Right ventricle myocardium superior (tissue), 1 donor: Measurements from ENCODE around the gene PM20D1. TPM values are rescaled to one million over a fixed set of nuclear protein-coding genes. Genes with fewer than 3 reads are reported as not detected.

Experiments used
- ATAC-seq: fragments of 200-7000 bp; cut with Tn5 transposase; one replicate; pipeline ENCODE4 v1.9.1; 2020; ENCODE audit warnings: mild to moderate bottlenecking; ENCODE audit not compliant: poor library complexity
- DNase-seq: peaks from one replicate; pipeline ENCODE4 v3.0.0-alpha.2; 2020
- intact Hi-C: fragments of 100-400 bp; cut with DNase I; formaldehyde crosslinking; loops from one replicate; pipeline ENCODE4 v1.11.2; 2022
- total RNA-seq: library from RNA; stranded (reverse); fragmentation: NEBNext Ultra II Directional; extraction: Animal tissue kit (Norgen Biotek cat#: 25700); gene quantifications from one replicate; pipeline ENCODE4 v1.2.1, GENCODE V29; 2021
- donor health status: DM: no; HTN: yes; CAD: no; lungs with severe emphysema.

The PM20D1 gene
- total RNA-seq, 1 donor from 2014 or later = 1.9 TPM

DNA sequence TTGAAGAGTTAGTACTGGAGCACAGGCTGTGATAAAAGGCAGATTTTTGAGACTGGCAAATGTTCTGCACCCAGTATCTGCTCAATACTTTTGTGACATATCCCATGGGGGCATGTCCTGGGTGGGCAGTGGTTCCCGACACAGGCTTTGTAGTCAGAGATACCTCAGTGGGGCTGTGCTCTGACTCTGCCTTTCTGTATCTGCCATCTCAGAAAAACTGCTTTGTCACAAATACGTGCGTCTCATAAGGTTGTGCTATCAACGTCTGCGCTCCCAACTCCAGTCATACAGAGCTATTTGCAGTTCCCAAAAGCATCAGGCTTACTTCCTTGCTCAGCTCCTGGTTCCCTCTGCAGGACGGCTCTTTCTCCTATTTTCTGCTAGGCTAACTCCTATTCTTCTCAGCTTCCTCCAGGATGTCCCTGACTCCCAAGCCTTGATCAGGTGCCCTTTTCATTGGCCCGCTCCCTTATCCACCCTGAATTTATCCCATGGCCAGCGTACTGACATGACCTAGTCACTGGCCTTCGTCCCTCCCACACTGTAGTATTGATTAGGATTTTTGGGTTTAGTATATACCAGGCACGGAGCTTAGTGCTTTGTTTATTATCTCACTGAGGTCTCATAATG, 62.5 kb downstream of the PM20D1 start:
- ATAC-seq = peak; percentile 40
- DNase-seq = no peak
- intact Hi-C loops = no loop called here

DNA sequence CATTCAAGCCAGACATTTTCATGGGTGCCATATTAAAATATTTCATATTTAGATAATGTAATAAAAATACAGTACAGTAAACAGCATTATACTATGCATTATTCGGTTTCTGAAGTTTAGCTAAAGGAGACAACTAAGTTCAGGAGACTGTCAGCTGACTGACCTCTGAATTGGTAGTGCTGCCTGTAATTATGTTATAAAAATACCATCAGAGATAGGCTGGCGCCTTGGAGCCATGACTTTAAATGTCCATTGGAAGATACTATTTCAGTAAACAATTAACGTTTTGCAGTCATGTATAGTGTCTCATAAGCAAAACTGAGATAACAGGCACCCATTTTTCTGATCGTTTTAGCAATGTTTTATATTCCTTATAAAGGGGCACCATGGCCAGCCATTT, 63.3 kb downstream of the PM20D1 start:
- peak; percentile 53 for ATAC-seq
- intact Hi-C loops = no loop called here

DNA sequence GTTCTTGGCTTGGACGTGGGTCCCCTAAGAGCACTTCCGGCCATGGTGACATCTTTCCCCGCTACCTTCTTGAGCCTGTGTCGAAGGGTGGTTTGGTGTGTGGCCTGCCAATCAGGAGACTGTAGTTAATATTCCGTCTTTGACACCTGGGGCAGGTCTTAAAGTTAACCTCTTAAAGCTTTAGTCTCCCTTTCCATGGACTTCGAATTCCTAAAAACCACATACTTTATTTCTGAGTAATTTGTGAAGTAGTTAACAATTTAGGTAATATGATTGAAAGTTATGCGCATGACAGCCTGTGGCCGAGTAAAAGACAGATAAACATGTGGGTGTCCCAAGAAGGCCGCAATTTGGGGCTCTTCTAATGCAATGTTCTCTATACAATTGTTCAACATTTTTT, 64.5 kb downstream of the PM20D1 start:
- DNase-seq = no peak
- intact Hi-C loops = no loop called here
- ATAC-seq = no peak

More for the DNA sequence above, 63.3 kb downstream of the PM20D1 start:
- no peak for DNase-seq

DNA sequence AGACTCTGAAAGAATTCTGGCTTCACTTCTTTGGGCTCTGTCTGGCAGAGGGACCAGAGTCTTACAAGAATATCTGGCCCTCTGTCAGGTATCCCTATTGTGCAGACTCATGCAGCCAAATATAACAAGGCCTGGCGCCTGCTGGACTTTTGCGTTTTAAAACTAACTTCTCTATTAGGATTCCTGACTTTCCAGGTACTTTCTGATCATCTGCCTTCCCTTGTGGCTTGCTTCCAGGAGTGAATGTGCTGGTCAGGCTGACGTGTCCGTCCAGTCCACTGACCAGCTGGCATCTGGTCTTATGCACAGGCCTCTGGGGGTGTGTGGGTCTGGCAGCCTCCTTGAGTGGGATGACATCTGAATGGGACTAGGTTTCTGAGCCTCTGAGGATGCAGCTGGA, 66.0 kb downstream of the PM20D1 start:
- DNase-seq = no peak
- intact Hi-C loops = no loop called here
- peak; percentile 45 for ATAC-seq

DNA sequence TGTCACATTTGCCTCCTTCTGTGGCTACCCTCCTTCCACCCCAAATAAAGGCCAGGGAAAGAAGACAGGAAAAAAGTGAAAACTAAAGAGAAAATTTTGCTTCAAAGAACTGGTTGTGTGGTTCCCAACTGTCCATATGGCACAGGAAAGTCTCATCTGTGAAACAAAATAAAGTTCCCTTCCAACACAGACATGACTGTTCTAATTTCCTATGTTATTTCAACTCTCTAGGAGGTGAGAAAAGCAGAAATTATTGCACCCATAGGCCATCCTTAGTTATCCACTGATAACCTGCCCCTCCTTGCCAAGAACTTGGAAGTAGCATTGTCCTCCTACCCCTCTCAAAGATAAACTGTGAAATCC, 66.5 kb downstream of the PM20D1 start:
- DNase-seq (no peak), ATAC-seq (no peak)
- intact Hi-C loops = no loop called here

DNA sequence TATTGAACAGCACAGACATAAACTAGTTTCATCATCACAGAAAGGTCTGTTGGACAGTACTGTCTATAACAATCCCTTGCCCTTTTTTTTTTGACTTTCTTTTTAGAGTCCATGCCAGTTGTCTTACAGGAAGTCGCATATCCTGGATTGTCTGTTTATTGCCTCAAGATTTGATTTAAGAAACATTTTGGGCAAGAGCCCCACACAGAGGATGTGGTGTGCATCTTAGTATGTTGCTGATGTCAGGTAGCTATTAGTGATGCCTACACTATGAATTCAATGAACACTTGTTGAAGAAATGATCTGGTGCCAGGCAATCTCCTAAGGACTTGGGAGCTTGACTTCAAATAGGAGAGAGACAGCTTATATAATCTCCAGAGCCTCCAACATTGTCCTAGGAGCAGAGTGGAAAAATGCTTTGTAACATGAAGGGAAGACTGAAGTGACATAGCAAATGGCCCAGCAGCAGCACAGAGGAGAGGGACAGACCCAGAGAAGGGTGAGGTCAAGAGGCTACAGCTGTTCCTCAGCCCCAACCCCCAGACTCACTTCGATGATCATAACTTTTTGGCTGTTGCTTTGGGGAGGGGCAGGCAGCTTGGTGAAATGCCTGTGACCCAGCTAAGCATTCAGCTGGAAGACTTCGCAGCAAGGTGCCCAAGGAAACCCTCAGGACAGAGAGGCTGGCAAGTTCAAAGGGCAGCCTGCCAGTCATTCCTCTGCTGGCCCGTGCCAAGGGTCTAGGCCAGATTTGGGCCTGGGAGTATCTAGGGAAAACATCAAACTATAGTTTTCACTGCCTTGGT, 67.1 kb downstream of the PM20D1 start:
- DNase-seq (no peak), ATAC-seq (no peak)
- intact Hi-C loops = no loop called here

DNA sequence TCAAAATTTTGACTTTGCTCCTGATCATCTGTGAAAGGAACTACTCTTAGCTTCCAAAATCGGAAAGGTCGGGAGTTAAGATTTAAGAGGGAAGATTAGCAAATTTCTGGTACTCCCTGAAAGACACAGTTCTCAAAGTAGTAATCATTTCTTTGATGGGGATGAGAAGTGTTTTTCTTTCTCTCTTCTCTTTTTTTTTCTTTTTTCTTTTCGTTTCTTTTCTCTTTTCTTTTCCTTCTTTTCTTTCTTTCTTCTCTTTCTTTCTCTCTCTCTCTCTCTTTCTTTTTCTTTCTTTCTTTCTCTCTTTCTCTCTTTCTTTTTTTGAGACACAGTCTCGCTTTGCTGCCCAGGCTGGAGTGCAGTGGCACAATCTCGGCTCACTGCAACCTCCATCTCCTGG, 69.6 kb downstream of the PM20D1 start:
- no peak for ATAC-seq
- DNase-seq = no peak
- intact Hi-C loops = no loop called here

Other genes with a start within 250 kb of the PM20D1 start
- 31.1 TPM for gene ELK4, start 218.1 kb downstream of the PM20D1 start, total RNA-seq
- 6.9 TPM for gene SLC45A3, start 169.6 kb downstream of the PM20D1 start, total RNA-seq
- 196 TPM for gene NUCKS1, start 100.0 kb downstream of the PM20D1 start, total RNA-seq
- 15.0 TPM for gene RAB29, start 74.7 kb downstream of the PM20D1 start, total RNA-seq
- gene SLC41A1, start 36.9 kb downstream of the PM20D1 start, total RNA-seq = 465 TPM
- gene SLC26A9, start 93.3 kb upstream of the PM20D1 start, total RNA-seq = 33.0 TPM
- 1.2 TPM for gene RAB7B, start 153.3 kb upstream of the PM20D1 start, total RNA-seq
- not detected for gene CTSE, start 173.8 kb upstream of the PM20D1 start, total RNA-seq
- 0.86 TPM for gene RHEX, start 203.0 kb upstream of the PM20D1 start, total RNA-seq